Peyer's patch (tissue), 4 donors: ENCODE data around the gene HIVEP2. TPM values are rescaled to one million over a fixed set of nuclear protein-coding genes. Genes with fewer than 3 reads are reported as not detected.

ENCODE experiments used
- DNase-seq, 3 donors: peaks; one replicate each; pipeline ENCODE4 v3.0.0-alpha.2; 2017 to 2019
- H3K27ac ChIP-seq, 4 donors: fragments of 200-600 bp; sonication (generic); one replicate each; pipeline ENCODE4 v1.5.1; 2016 to 2019
- H3K27me3 ChIP-seq, 2 donors: fragments of 200-600 bp; sonication (generic); one replicate each; pipeline ENCODE4 v1.5.1; 2019
- H3K36me3 ChIP-seq, 3 donors: fragments of 200-600 bp; sonication (generic); one replicate each; pipeline ENCODE4 v1.5.1; 2016 to 2019
- H3K4me1 ChIP-seq, 4 donors: fragments of 200-600 bp; sonication (generic); one replicate each; pipeline ENCODE4 v1.5.1; 2016 to 2019
- H3K4me3 ChIP-seq, 4 donors: fragments of 200-600 bp; sonication (generic); 1 replicate in 3 of 4; 2 replicates in 1 of 4; pipeline ENCODE4 v1.5.1; 2016 to 2019; ENCODE audit warnings: mild to moderate bottlenecking in 1 of 4
- H3K9me3 ChIP-seq, 4 donors: fragments of 200-600 bp; sonication (generic); one replicate each; pipeline ENCODE4 v1.5.1; 2016 to 2019; ENCODE audit warnings: mild to moderate bottlenecking in 1 of 4
- POLR2A ChIP-seq, 2 donors: fragments of 450-650 bp; IDR thresholded peaks; one replicate each; pipeline ENCODE4 v1.5.1; 2017; ENCODE audit warnings: antibody characterized with exemption in 2 of 2, mild to moderate bottlenecking in 2 of 2, moderate library complexity in 2 of 2
- total RNA-seq, 4 donors: library from RNA; depleted of rRNA; stranded (reverse); fragments of >200 nt; gene quantifications; one replicate each; pipeline ENCODE4 v1.1.0, GENCODE V29; 2016
- TF ChIP-seq, protein P1 (sequence below), 6 experiments: fragments of 450-650 bp in 4 of 6; fragments of 200-600 bp in 2 of 6; sonication (generic) in 1 of 6; IDR thresholded peaks; one replicate each; pipeline ENCODE4 v1.5.1; 2017 to 2019; ENCODE audit warnings: antibody characterized with exemption in 6 of 6, mild to moderate bottlenecking in 3 of 6, moderate library complexity in 1 of 6

HIVEP2 gene
- total RNA-seq, 4 donors from 2014 or later, result 14.4 to 35.5 (median 19.5) TPM

DNA sequence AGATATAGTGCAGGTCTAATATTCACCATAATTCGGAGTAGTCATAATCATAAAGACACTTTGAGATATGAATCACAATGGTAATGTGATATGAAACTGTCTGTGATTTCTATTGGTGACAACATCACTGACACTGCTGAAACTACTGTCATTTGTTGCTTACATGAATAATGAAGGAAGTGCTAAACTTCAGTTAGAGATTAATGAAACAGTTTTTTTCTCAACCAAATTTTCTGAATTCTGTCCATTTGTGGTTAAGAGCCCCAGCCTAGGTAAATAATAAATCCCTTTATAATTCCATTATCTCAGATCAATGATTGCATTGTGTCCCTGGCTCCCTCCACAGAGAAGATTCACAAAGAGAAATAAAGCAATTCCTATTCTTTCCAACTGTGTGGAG is 122.6 kb downstream of the HIVEP2 start:
- Histone ChIP-seq H3K4me3 (no peak overlapping the region), H3K36me3 (no peaks in the 10 kb centered on the region), H3K4me1 (peaks cover 0 to 49% (median 0%) of the 10 kb centered on the region in 4 donors), H3K9me3 (no peaks in the 10 kb centered on the region), H3K27ac (peak overlapping the region in 1 of 4 donors; percentile 45), H3K27me3 (no peaks in the 10 kb centered on the region)
- no peak for DNase-seq
- TF ChIP-seq POLR2A (IDR thresholded peaks at IDR 0.05), result no peak
- TF ChIP-seq, protein P1, sequence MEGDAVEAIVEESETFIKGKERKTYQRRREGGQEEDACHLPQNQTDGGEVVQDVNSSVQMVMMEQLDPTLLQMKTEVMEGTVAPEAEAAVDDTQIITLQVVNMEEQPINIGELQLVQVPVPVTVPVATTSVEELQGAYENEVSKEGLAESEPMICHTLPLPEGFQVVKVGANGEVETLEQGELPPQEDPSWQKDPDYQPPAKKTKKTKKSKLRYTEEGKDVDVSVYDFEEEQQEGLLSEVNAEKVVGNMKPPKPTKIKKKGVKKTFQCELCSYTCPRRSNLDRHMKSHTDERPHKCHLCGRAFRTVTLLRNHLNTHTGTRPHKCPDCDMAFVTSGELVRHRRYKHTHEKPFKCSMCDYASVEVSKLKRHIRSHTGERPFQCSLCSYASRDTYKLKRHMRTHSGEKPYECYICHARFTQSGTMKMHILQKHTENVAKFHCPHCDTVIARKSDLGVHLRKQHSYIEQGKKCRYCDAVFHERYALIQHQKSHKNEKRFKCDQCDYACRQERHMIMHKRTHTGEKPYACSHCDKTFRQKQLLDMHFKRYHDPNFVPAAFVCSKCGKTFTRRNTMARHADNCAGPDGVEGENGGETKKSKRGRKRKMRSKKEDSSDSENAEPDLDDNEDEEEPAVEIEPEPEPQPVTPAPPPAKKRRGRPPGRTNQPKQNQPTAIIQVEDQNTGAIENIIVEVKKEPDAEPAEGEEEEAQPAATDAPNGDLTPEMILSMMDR (IDR thresholded peaks at IDR 0.05), result no peak

DNA sequence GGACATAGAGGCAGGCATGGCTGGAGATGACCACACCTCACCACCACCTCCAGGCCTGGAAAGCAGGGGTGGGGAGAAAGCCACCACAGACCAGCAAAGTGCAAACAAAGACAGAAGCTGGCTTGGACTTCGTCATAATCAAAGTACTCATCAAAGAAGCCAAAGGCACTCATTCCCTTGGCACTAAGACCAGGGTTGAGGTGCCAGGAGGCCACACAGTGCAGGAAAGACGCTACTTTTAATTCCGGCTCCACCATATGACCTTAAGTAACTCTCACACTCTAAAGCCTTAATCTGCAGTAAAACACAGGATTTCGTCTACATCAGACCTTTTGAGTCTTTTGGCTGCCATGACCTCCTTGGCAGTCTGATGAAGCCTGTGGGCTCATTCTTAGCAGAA is 123.1 kb downstream of the HIVEP2 start:
- Histone ChIP-seq H3K27me3 (no peaks in the 10 kb centered on the region), H3K36me3 (no peaks in the 10 kb centered on the region), H3K27ac (peak overlapping the region in 3 of 4 donors; percentile 16 to 76 (median 48)), H3K4me1 (peaks cover 0 to 44% (median 0%) of the 10 kb centered on the region in 4 donors), H3K4me3 (no peak overlapping the region), H3K9me3 (no peaks in the 10 kb centered on the region)
- DNase-seq, result no peak
- TF ChIP-seq POLR2A (IDR thresholded peaks at IDR 0.05), result no peak
- TF ChIP-seq, protein P1 (IDR thresholded peaks at IDR 0.05), result no peak

GRCh38 chr6:142821164-142821716 is 123.7 kb downstream of the HIVEP2 start:
- DNase-seq, result no peak
- Histone ChIP-seq H3K4me3 (no peak overlapping the region), H3K4me1 (peaks cover 0 to 41% (median 0%) of the 10 kb centered on the region in 4 donors), H3K27me3 (no peaks in the 10 kb centered on the region), H3K9me3 (no peaks in the 10 kb centered on the region), H3K36me3 (no peaks in the 10 kb centered on the region), H3K27ac (peak overlapping the region in 3 of 4 donors; percentile 48 to 76 (median 64))
- no peak for TF ChIP-seq POLR2A (IDR thresholded peaks at IDR 0.05)
- TF ChIP-seq, protein P1 (IDR thresholded peaks at IDR 0.05), result no peak

- H3K9me3 ChIP-seq, result no peaks in the 10 kb centered on the region
- no peaks in the 10 kb centered on the region for H3K36me3 ChIP-seq
- no peaks in the 10 kb centered on the region for H3K27me3 ChIP-seq
- TF ChIP-seq, protein P1 (IDR thresholded peaks at IDR 0.05), result no peak
- TF ChIP-seq POLR2A (IDR thresholded peaks at IDR 0.05), result no peak
- peak overlapping the region; percentile 64 to 76 (median 69) for H3K27ac ChIP-seq
- peak overlapping the region; percentile 34 to 52 (median 42) for H3K4me3 ChIP-seq
- no peak for DNase-seq
- H3K4me1 ChIP-seq, result peaks cover 0 to 41% (median 0%) of the 10 kb centered on the region in 4 donors
These were observed 124.5 kb downstream of the HIVEP2 start for GRCh38 chr6:142820338-142821051.

GRCh38 chr6:142819603-142820337 is 125.2 kb downstream of the HIVEP2 start:
- Histone ChIP-seq H3K9me3 (no peaks in the 10 kb centered on the region), H3K36me3 (no peaks in the 10 kb centered on the region), H3K27ac (peak overlapping the region; percentile 64 to 76 (median 69)), H3K4me1 (peaks cover 0 to 39% (median 0%) of the 10 kb centered on the region in 4 donors), H3K27me3 (no peaks in the 10 kb centered on the region), H3K4me3 (peak overlapping the region; percentile 34 to 52 (median 42))
- peak in 2 of 3 donors; percentile 62 to 66 for DNase-seq
- no peak for TF ChIP-seq POLR2A (IDR thresholded peaks at IDR 0.05)
- TF ChIP-seq, protein P1 (IDR thresholded peaks at IDR 0.05), result no peak
